A673 (cell line): ENCODE results near the gene SPATA21.
A peak's percentile ranks its signal among the peaks of the same experiment; 100 is the strongest.

Source experiments
- EZH2 ChIP-seq: fragments of 200-600 bp; sonication (generic); IDR thresholded peaks from 2 replicates; pipeline ENCODE4 v1.6.1; 2017; ENCODE audit warnings: borderline replicate concordance, low read depth, mild to moderate bottlenecking, mixed read lengths, antibody characterized with exemption, low read length; ENCODE audit not compliant: poor library complexity, severe bottlenecking
- TF ChIP-seq, protein P1 (sequence below): fragments of 300-800, 200-600 bp; sonication (generic); conservative IDR thresholded peaks from 2 replicates; pipeline ENCODE4 v1.5.1; 2017; ENCODE audit warnings: low read depth, mild to moderate bottlenecking, antibody characterized with exemption, low read length, moderate library complexity, mixed read lengths

- TF ChIP-seq, protein P1, sequence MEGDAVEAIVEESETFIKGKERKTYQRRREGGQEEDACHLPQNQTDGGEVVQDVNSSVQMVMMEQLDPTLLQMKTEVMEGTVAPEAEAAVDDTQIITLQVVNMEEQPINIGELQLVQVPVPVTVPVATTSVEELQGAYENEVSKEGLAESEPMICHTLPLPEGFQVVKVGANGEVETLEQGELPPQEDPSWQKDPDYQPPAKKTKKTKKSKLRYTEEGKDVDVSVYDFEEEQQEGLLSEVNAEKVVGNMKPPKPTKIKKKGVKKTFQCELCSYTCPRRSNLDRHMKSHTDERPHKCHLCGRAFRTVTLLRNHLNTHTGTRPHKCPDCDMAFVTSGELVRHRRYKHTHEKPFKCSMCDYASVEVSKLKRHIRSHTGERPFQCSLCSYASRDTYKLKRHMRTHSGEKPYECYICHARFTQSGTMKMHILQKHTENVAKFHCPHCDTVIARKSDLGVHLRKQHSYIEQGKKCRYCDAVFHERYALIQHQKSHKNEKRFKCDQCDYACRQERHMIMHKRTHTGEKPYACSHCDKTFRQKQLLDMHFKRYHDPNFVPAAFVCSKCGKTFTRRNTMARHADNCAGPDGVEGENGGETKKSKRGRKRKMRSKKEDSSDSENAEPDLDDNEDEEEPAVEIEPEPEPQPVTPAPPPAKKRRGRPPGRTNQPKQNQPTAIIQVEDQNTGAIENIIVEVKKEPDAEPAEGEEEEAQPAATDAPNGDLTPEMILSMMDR, result peak; percentile 42; the same call in 1 of the 2 replicates
- no peak for TF ChIP-seq EZH2
These were observed 85.0 kb downstream of the SPATA21 start, which contains the start of gene FBXO42 for GRCh38 chr1:16351994-16352841.
